OCI-LY3 (cell line): ENCODE results near the gene CEACAM20.

Source experiments
- EZH2phosphoT487 ChIP-seq: fragments of 200-600 bp; shearing (Covaris generic); IDR thresholded peaks from 2 replicates; pipeline ENCODE4 v1.6.1; 2018; ENCODE audit warnings: antibody characterized with exemption, mixed run types, low read depth
- TF ChIP-seq, protein P1 (sequence below): fragments of 200-600, 300-600 bp; sonication (generic); IDR thresholded peaks from 2 replicates; pipeline ENCODE4 v1.5.1; 2014; ENCODE audit warnings: antibody characterized with exemption, low read length, low read depth

DNA sequence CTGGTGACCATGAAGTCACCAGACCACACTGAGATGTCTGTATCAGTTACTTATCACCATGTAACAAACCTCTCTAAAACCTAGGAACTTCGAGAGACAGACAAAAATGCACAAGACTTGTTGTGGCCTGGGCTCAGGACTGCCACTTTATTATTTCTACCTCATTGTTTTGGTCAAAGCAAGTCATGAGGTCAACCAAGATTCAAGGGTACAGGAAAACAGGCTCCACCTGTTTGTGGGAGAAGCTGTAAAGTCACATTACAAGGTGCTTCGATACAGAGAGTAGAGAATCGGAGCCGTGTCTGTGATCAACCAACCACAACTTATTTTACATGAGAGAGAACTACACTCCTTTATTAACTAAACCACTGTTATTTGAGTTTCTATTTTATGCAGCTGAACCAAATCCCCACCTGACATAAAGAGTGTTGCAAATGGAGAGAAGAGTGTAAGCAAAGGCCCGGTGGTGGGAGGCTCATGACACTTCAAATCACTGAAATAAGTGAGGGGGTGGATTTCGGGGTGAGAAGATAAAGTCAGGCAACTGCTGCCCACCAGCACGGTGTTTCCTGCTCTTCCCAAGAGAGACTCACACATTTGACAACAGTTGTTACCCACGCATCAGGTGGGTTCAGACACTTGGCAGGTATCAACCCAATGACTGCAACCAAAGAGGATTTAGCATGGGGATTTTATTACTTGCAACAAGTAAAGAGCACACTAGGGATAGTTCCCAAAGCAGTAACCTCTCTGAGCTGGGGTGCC, 44.9 kb upstream of the CEACAM20 start:
- TF ChIP-seq, protein P1, sequence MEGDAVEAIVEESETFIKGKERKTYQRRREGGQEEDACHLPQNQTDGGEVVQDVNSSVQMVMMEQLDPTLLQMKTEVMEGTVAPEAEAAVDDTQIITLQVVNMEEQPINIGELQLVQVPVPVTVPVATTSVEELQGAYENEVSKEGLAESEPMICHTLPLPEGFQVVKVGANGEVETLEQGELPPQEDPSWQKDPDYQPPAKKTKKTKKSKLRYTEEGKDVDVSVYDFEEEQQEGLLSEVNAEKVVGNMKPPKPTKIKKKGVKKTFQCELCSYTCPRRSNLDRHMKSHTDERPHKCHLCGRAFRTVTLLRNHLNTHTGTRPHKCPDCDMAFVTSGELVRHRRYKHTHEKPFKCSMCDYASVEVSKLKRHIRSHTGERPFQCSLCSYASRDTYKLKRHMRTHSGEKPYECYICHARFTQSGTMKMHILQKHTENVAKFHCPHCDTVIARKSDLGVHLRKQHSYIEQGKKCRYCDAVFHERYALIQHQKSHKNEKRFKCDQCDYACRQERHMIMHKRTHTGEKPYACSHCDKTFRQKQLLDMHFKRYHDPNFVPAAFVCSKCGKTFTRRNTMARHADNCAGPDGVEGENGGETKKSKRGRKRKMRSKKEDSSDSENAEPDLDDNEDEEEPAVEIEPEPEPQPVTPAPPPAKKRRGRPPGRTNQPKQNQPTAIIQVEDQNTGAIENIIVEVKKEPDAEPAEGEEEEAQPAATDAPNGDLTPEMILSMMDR = no peak
- TF ChIP-seq EZH2phosphoT487 = no peak
